CD4-positive, alpha-beta memory T cell (primary cell): Measurements from ENCODE around the gene SLC10A7. TPM values are rescaled to one million over a fixed set of nuclear protein-coding genes. Genes with fewer than 3 reads are reported as not detected.

Source experiments
- CTCF ChIA-PET: fragments of 350-600 bp; sonication (Branson Sonifier 250); formaldehyde crosslinking; loops from one replicate; lab custom pipeline; 2021; ENCODE audit warnings: inconsistent platforms; ENCODE audit not compliant: partially characterized antibody; lab: Charles Lee
- POLR2A ChIA-PET: fragments of 350-600 bp; sonication (Branson Sonifier 250); formaldehyde crosslinking; loops from one replicate; lab custom pipeline; 2021; ENCODE audit not compliant: partially characterized antibody; lab: Charles Lee
- DNase-seq, 5 donors: peaks; one replicate each; pipeline versions ENCODE4 v3.0.0 to v3.0.0-alpha.2; 2020 to 2022; ENCODE audit warnings: mixed read lengths in 1 of 5
- H3K27ac ChIP-seq: one replicate; pipeline ENCODE4 v1.7.0; 2013; ENCODE audit warnings: low read depth, low read length
- H3K27me3 ChIP-seq: 2 replicates; pipeline ENCODE4 v1.7.0; 2013; ENCODE audit warnings: mild to moderate bottlenecking, low read length, moderate library complexity; ENCODE audit not compliant: insufficient read depth
- H3K36me3 ChIP-seq: 2 replicates; pipeline ENCODE4 v1.7.0; 2013; ENCODE audit warnings: mild to moderate bottlenecking, low read length, moderate library complexity; ENCODE audit not compliant: insufficient read depth
- H3K4me1 ChIP-seq: 2 replicates; pipeline ENCODE4 v1.7.0; 2013; ENCODE audit warnings: mild to moderate bottlenecking, low read length, moderate library complexity; ENCODE audit not compliant: insufficient read depth
- H3K4me3 ChIP-seq, 2 donors: one replicate each; pipeline ENCODE4 v1.7.0; 2013; ENCODE audit warnings: low read length in 2 of 2, mild to moderate bottlenecking in 1 of 2
- H3K9me3 ChIP-seq, 2 donors: one replicate each; pipeline ENCODE4 v1.7.0; 2013; ENCODE audit warnings: low read length in 2 of 2, control low read depth in 1 of 2; ENCODE audit not compliant: control insufficient read depth in 1 of 2
- H3K27ac Mint-ChIP-seq, 7 donors: one replicate each; pipeline ENCODE4 v1.8.0; 2020 to 2021; ENCODE audit warnings: mixed read lengths in 7 of 7, mild to moderate bottlenecking in 6 of 7, inconsistent platforms in 3 of 7, moderate library complexity in 3 of 7
- H3K27me3 Mint-ChIP-seq, 2 donors: one replicate each; pipeline ENCODE4 v1.8.0; 2020 to 2021; ENCODE audit warnings: mixed read lengths in 2 of 2
- H3K36me3 Mint-ChIP-seq, 2 donors: one replicate each; pipeline ENCODE4 v1.8.0; 2020 to 2021; ENCODE audit warnings: mixed read lengths in 2 of 2, inconsistent platforms in 1 of 2, mild to moderate bottlenecking in 1 of 2
- H3K4me1 Mint-ChIP-seq, 4 donors: one replicate each; pipeline ENCODE4 v1.8.0; 2020 to 2021; ENCODE audit warnings: mixed read lengths in 4 of 4, mild to moderate bottlenecking in 1 of 4
- H3K4me3 Mint-ChIP-seq, 8 donors: one replicate each; pipeline ENCODE4 v1.8.0; 2020 to 2021; ENCODE audit warnings: mixed read lengths in 8 of 8, mild to moderate bottlenecking in 7 of 8, moderate library complexity in 6 of 8, inconsistent platforms in 3 of 8
- H3K9me3 Mint-ChIP-seq, 8 donors: one replicate each; pipeline ENCODE4 v1.8.0; 2020 to 2021; ENCODE audit warnings: mixed read lengths in 8 of 8, mild to moderate bottlenecking in 5 of 8, inconsistent platforms in 3 of 8, moderate library complexity in 1 of 8
- intact Hi-C: fragments of 100-400 bp; cut with micrococcal nuclease; formaldehyde crosslinking; loops from one replicate; pipeline ENCODE4 v1.15.1; 2023
- polyA plus RNA-seq, 2 donors: library from polyadenylated mRNA; unstranded; fragments of 300-500 nt; fragmentation: Illumina TruSeq; gene quantifications; one replicate each; pipeline ENCODE4 v1.2.3, GENCODE V29; 2021
- total RNA-seq, 2 experiments: library from RNA; stranded (reverse); gene quantifications; one replicate each; pipeline ENCODE4 v1.2.3, GENCODE V29; 2021

SLC10A7 gene
- total and polyA plus RNA-seq, 4 experiments from 2014 or later: 9.0 to 17.7 (median 10.1) TPM

DNA sequence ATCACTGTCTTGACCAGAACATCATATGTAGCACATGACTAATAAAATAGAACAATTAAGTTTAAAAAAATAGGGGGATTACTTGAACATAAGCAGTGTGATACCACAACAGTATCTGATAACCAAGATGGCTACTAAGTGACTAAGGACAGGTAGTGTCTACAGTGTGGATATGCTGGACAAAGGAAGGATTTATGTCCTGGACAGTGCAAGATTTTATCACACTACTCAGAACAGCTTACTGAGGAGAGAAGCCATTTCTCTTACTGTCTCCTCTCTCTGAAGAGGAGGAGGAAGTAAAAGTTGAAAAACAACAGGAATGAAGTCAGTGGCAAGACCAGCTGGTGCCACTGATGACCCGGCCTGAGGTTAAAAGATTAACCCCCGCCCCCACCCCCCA lies 4.0 kb upstream of the SLC10A7 start:
- no peak for DNase-seq
- no peak overlapping the region for H3K4me3 Mint-ChIP-seq
- no peaks in the 10 kb centered on the region for H3K27me3 ChIP-seq
- no peaks in the 10 kb centered on the region for H3K36me3 Mint-ChIP-seq
- H3K9me3 ChIP-seq: no peaks in the 10 kb centered on the region
- peaks cover 14% of the 10 kb centered on the region for H3K4me1 ChIP-seq
- ChIA-PET POLR2A (no interaction called here), CTCF (no interaction called here)
- intact Hi-C loops: loop anchor here (10.0 kb wide), 1 partner anchor 419 kb away; the partner anchor contains the start of gene TTC29
- H3K36me3 ChIP-seq: no peaks in the 10 kb centered on the region
- H3K4me1 Mint-ChIP-seq: peaks cover 9 to 17% (median 12%) of the 10 kb centered on the region in 4 donors
- H3K27ac ChIP-seq: no peak overlapping the region
- no peak overlapping the region for H3K4me3 ChIP-seq
- H3K9me3 Mint-ChIP-seq: peaks cover 0 to 12% (median 3%) of the 10 kb centered on the region in 8 donors
- no peak overlapping the region for H3K27ac Mint-ChIP-seq
- peaks cover 0 to 1% of the 10 kb centered on the region in 2 donors for H3K27me3 Mint-ChIP-seq

DNA sequence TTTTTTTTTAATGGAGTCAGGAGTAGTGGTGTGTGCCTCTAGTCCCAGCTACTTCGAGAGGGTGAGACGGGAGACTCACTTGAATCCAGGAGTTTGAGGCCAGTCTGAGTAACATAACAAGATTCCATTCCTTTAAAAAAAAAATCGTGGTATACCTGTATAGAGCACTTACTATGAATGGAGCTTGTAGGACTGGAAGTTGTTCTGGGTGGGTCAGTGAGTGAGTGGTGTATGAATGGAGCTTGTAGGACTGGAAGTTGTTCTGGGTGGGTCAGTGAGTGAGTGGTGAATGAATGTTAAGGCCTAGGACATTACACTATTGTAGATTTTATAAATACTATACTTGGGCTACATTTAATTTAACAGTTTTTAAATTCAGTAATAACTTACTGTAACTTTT lies 2.9 kb upstream of the SLC10A7 start:
- Histone ChIP-seq H3K36me3 (no peaks in the 10 kb centered on the region), H3K4me3 (no peak overlapping the region), H3K27ac (no peak overlapping the region), H3K9me3 (no peaks in the 10 kb centered on the region), H3K27me3 (no peaks in the 10 kb centered on the region), H3K4me1 (peaks cover 25% of the 10 kb centered on the region)
- CTCF ChIA-PET: no interaction called here
- DNase-seq: no peak
- intact Hi-C loops: loop anchor here (5.0 to 10.0 kb wide), 6 partner anchors 177 to 1342 kb away; partner anchors contain the start of genes LSM6, OTUD4, TMEM184C and TTC29
- Mint-ChIP-seq H3K9me3 (peaks cover 0 to 4% (median 0%) of the 10 kb centered on the region in 8 donors), H3K4me1 (peaks cover 9 to 17% (median 12%) of the 10 kb centered on the region in 4 donors), H3K27me3 (peaks cover 0 to 1% of the 10 kb centered on the region in 2 donors), H3K4me3 (no peak overlapping the region), H3K27ac (peak overlapping the region in 1 of 7 donors; percentile 9), H3K36me3 (no peaks in the 10 kb centered on the region)
- POLR2A ChIA-PET: interaction anchor here (0.6 kb wide), 1 partner anchor 1497 kb away, joined by 3 read pairs; no protein-coding TSS in a partner anchor

- H3K9me3 Mint-ChIP-seq: no peaks in the 10 kb centered on the region
- Histone ChIP-seq H3K9me3 (no peaks in the 10 kb centered on the region), H3K36me3 (no peaks in the 10 kb centered on the region), H3K27me3 (no peaks in the 10 kb centered on the region), H3K27ac (peak overlapping the region; percentile 71), H3K4me3 (peak overlapping the region; percentile 85 to 100), H3K4me1 (peaks cover 36% of the 10 kb centered on the region)
- H3K27me3 Mint-ChIP-seq: peaks cover 0 to 1% of the 10 kb centered on the region in 2 donors
- ChIA-PET POLR2A (interaction anchor here (1.4 kb wide), 1 partner anchor 9 kb away, joined by 3 read pairs; no protein-coding TSS in a partner anchor), CTCF (interaction anchor here (0.6 kb wide), 2 partner anchors 55 to 586 kb away, joined by 3 to 4 read pairs; no protein-coding TSS in a partner anchor)
- H3K4me3 Mint-ChIP-seq: no peak overlapping the region
- peak overlapping the region in 2 of 7 donors; percentile 68 to 90 for H3K27ac Mint-ChIP-seq
- DNase-seq: peak in 1 of 5 donors; percentile 19
- peaks cover 17 to 27% (median 22%) of the 10 kb centered on the region in 4 donors for H3K4me1 Mint-ChIP-seq
- H3K36me3 Mint-ChIP-seq: no peaks in the 10 kb centered on the region
- intact Hi-C loops: loop anchor here (5.0 to 10.0 kb wide), 6 partner anchors 176 to 1341 kb away; partner anchors contain the start of genes LSM6, OTUD4, TMEM184C and TTC29
Measured at GRCh38 chr4:146522869-146523205, 1.1 kb upstream of the SLC10A7 start.

DNA sequence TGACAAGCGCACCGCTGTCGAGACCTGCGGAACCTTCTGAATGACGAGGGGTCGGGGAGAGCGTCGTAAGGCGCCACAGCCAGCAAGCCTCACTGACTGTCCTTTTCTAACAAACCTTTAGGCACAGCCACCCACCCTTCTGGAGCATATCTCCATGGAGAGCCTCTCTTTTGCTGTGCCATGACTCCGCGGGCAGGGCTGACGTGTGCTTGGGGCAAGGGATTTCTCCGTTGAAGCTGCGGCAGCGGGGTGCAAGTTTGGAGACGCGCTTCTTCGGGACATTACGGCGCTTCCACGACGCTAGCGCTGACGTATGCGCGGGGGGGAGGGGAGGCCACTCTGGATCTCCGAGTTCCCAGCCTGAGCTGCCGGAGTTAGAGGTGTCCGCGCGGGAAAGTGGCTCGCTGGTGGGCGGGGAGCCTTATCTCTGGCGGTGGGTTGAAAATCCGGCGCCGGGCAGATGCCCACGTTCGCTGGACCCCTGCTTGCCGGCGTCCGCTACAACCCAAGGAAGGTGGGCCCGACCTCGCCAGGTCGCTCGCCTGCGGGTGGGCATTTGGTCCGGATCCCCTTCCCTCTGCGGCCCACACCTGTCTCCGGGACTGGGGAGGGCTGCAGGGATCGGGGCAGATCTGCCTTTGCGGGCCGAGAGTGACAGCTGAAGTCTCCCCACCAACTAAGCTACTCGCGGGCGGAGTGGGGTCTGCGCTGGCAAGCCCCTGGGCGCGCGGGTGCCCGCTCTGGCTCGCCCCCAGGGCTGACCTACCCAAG lies 543 bp upstream of the SLC10A7 start:
- intact Hi-C loops: loop anchor here (5.0 to 10.0 kb wide), 6 partner anchors 175 to 1340 kb away; partner anchors contain the start of genes LSM6, OTUD4, TMEM184C and TTC29
- ChIA-PET POLR2A (interaction anchor here (1.4 kb wide), 1 partner anchor 8 kb away, joined by 3 read pairs; no protein-coding TSS in a partner anchor), CTCF (interaction anchor here (0.6 kb wide), 1 partner anchor 586 kb away, joined by 4 read pairs; no protein-coding TSS in a partner anchor)
- H3K4me3 ChIP-seq: peak overlapping the region; percentile 85 to 100
- no peak overlapping the region for H3K4me3 Mint-ChIP-seq
- H3K36me3 ChIP-seq: no peaks in the 10 kb centered on the region
- no peaks in the 10 kb centered on the region for H3K36me3 Mint-ChIP-seq
- H3K4me1 ChIP-seq: peaks cover 36% of the 10 kb centered on the region
- peaks cover 17 to 33% (median 26%) of the 10 kb centered on the region in 4 donors for H3K4me1 Mint-ChIP-seq
- peak; percentile 77 to 83 (median 79) for DNase-seq
- no peaks in the 10 kb centered on the region for H3K27me3 Mint-ChIP-seq
- no peaks in the 10 kb centered on the region for H3K9me3 Mint-ChIP-seq
- peak overlapping the region in 2 of 7 donors; percentile 68 to 90 for H3K27ac Mint-ChIP-seq
- no peaks in the 10 kb centered on the region for H3K9me3 ChIP-seq
- peak overlapping the region; percentile 71 for H3K27ac ChIP-seq
- H3K27me3 ChIP-seq: no peaks in the 10 kb centered on the region

DNA sequence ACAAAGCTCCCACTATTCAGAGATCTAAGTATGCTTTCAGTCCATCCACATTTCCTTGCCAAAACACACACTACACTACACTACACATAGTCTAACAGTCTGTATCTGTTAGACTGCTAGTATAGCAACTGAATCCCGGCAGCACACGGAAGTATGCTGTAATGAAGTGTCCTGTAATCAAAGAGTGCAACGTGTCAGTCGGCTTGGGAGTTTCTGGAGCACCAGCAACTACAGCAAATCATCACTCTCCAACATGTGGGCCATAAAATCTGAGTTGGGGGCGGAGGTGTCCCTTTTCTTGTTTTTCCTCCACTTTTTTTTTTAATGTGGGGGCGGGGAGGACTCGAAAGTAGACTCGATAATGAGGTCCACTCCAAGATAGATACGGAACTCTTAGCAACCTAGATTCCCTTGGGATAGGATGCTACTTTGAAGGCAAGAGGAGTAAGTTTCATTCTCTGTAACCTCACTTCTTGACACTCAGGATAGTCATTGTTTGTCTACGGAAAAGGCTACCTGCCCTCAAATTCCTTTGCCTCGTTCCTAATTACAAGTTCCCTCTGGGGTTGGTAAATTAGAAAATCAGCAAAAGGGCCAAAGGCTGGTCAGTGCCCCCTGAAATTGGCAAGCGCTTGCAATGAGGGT lies 722 bp downstream of the SLC10A7 start:
- no peaks in the 10 kb centered on the region for H3K36me3 ChIP-seq
- no peaks in the 10 kb centered on the region for H3K9me3 ChIP-seq
- peak overlapping the region; percentile 85 to 100 for H3K4me3 ChIP-seq
- Mint-ChIP-seq H3K27me3 (no peaks in the 10 kb centered on the region), H3K9me3 (no peaks in the 10 kb centered on the region), H3K4me3 (no peak overlapping the region), H3K4me1 (peaks cover 17 to 33% (median 26%) of the 10 kb centered on the region in 4 donors), H3K27ac (no peak overlapping the region), H3K36me3 (peaks cover 2 to 7% of the 10 kb centered on the region in 2 donors)
- DNase-seq: peak; percentile 22 to 55 (median 24)
- ChIA-PET CTCF (no interaction called here), POLR2A (no interaction called here)
- intact Hi-C loops: loop anchor here (1.0 to 10.0 kb wide), 7 partner anchors 63 to 1339 kb away; partner anchors contain the start of genes LSM6, OTUD4, TMEM184C and TTC29
- H3K27me3 ChIP-seq: no peaks in the 10 kb centered on the region
- peaks cover 36% of the 10 kb centered on the region for H3K4me1 ChIP-seq
- peak overlapping the region; percentile 71 for H3K27ac ChIP-seq

- no peak overlapping the region for H3K4me3 ChIP-seq
- ChIA-PET CTCF (interaction anchor here (1.0 kb wide), 1 partner anchor 9 kb away, joined by 3 read pairs; no protein-coding TSS in a partner anchor), POLR2A (no interaction called here)
- H3K4me1 ChIP-seq: peaks cover 13% of the 10 kb centered on the region
- no peaks in the 10 kb centered on the region for H3K27me3 Mint-ChIP-seq
- H3K27ac ChIP-seq: no peak overlapping the region
- intact Hi-C loops: no loop called here
- peaks cover 7 to 17% (median 15%) of the 10 kb centered on the region in 4 donors for H3K4me1 Mint-ChIP-seq
- H3K27me3 ChIP-seq: no peaks in the 10 kb centered on the region
- H3K9me3 ChIP-seq: no peaks in the 10 kb centered on the region
- DNase-seq: no peak
- peaks cover 17 to 22% of the 10 kb centered on the region in 2 donors for H3K36me3 Mint-ChIP-seq
- H3K4me3 Mint-ChIP-seq: no peak overlapping the region
- H3K9me3 Mint-ChIP-seq: no peaks in the 10 kb centered on the region
- H3K36me3 ChIP-seq: no peaks in the 10 kb centered on the region
- H3K27ac Mint-ChIP-seq: peak overlapping the region in 1 of 7 donors; percentile 46
Measured at GRCh38 chr4:146514651-146515357, 6.9 kb downstream of the SLC10A7 start.
